ENCODE measurements around the gene OR7C1. TPM values are rescaled to one million over a fixed set of nuclear protein-coding genes. Genes with fewer than 3 reads are reported as not detected.
"Not testable (repeated sequence)": the region's sequence is repeated elsewhere in the genome, so short reads cannot be mapped to it uniquely, and the experiment has no call there.

OR7C1 gene
- not detected in 2 replicates for total RNA-seq (2014; rRNA removed; shearing (Covaris generic))

GRCh38 chr19:14835011-14835410 is at the start of gene OR7C1, which contains the start of gene OR7A5:
OR7C1 (minus strand) TSS chr19:14835185; CDS start chr19:14800136, 35,049 bp downstream.
OR7A5 (minus strand) TSS chr19:14835185; CDS start chr19:14828241, 6,944 bp downstream.
- DNase-seq (ENCODE audit: low spot score) = no peak

- DNase-seq (ENCODE audit: low spot score) = no peak
Observed at GRCh38 chr19:14871619-14872230, 36.7 kb upstream of the OR7C1 start.

- DNase-seq (ENCODE audit: low spot score) = no peak
Observed at GRCh38 chr19:14868497-14868896, 33.5 kb upstream of the OR7C1 start.

- DNase-seq (ENCODE audit: low spot score) = no peak
Observed at GRCh38 chr19:14848822-14849221, 13.8 kb upstream of the OR7C1 start, which contains the start of gene OR7A10. OR7A10 (minus strand) TSS chr19:14848922; CDS start chr19:14841877, 7,045 bp downstream.

DNA sequence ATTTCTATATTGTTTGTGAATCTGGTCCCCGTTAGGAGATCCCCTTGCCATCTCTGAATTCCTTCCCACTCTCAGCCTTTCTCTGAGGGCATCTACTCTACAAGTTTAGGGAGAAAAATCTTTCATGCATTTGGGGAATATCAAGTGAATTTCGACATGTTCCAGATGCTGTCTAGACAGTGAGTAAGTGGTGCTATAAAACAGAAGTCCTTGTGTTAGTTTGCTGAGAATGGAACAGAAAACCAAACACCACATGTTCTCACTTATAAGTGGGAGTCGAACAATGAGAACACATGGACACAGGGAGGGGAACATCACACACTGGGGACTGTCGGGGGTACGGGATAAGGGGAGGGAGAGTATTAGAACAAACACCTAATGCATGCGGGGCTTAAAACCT is 8.6 kb upstream of the OR7C1 start:
- no peak for DNase-seq (ENCODE audit: low spot score)

GRCh38 chr19:14843169-14843568 is 8.2 kb upstream of the OR7C1 start:
- no peak for DNase-seq (ENCODE audit: low spot score)

DNA sequence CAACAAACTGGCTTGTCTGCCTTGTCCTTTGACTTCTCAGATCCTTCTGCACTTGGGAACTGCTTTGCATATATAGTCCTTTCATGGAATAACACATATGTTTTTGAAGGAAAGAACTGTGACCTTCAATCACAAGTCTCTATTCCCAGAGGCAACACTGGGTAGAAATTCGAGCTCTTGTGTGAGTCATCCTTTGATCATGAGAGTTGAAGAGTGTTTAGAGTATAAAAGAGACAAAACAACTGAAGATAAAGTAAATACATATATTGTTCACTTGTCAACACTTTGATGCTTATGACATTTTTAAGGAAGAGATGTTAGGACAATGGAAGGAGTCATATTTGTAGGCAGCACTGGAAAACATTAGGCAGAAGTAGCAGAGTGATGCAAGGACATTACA is 5.2 kb upstream of the OR7C1 start:
- DNase-seq (ENCODE audit: low spot score) = no peak

DNA sequence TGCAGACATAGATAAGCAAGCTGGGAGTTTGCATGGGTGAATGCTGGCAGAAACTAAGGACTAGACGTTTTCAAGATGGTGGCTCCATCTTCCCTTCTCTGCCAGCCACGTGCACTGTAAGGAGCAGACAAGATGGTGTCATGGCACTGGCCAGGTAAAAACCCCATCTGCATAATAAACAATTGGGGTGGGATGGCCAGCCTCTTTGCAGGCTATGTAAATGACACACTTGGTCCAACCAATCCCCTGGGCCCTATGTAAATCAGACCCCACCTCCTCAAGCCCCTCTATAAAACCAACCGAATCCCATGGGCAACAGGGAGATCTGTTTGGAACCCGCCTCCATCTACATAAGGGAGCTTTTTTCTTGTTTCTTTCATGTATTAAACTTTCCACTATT is 2.4 kb upstream of the OR7C1 start:
- no peak for DNase-seq (ENCODE audit: low spot score)

- DNase-seq (ENCODE audit: low spot score) = no peak
Observed at GRCh38 chr19:14830702-14831101, 4.3 kb downstream of the OR7C1 start.

DNA sequence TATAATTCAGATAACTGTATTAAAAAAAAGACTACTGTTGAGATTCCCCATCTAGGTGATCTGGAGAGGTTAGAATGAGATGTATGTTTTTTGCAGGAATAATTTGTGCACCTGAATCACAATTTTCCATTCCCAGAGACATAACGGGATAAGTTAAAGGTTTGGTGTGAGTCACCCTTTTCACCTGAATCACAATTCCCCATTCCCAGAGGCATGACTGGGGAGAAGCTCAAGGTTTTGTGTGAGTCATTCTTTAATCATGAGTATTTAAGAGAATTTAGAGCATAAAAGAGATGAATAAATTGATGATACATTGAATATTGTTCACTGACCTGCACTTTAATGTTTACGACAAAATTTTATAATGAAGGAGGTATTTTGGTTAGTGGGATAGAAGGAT is 9.0 kb downstream of the OR7C1 start:
- DNase-seq (ENCODE audit: low spot score) = no peak

GRCh38 chr19:14821937-14822336 is 13.0 kb downstream of the OR7C1 start:
- no peak for DNase-seq (ENCODE audit: low spot score)

GRCh38 chr19:14818588-14818987 is 16.4 kb downstream of the OR7C1 start:
- DNase-seq (ENCODE audit: low spot score) = no peak

DNA sequence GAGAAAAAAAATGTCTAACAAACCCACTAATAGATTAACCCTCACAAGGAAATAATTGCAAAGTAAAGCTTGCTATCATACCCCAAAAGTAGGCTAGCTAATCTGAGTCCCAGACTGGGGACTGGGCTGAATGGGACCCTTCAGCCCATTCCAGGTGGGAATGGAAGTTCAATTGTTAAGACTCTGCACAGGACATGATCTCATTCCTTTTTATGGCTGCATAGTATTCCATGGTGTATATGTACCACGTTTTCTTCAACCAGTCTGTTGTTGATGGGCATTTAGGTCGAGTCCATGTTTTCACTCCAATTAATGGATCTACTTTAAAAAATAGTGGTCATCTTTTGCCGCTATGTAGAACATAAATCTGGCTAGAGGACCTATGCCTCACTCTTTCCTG is 17.9 kb downstream of the OR7C1 start:
- DNase-seq (ENCODE audit: low spot score) = no peak

GRCh38 chr19:14814982-14815652 is 19.9 kb downstream of the OR7C1 start:
- no peak for DNase-seq (ENCODE audit: low spot score)

DNA sequence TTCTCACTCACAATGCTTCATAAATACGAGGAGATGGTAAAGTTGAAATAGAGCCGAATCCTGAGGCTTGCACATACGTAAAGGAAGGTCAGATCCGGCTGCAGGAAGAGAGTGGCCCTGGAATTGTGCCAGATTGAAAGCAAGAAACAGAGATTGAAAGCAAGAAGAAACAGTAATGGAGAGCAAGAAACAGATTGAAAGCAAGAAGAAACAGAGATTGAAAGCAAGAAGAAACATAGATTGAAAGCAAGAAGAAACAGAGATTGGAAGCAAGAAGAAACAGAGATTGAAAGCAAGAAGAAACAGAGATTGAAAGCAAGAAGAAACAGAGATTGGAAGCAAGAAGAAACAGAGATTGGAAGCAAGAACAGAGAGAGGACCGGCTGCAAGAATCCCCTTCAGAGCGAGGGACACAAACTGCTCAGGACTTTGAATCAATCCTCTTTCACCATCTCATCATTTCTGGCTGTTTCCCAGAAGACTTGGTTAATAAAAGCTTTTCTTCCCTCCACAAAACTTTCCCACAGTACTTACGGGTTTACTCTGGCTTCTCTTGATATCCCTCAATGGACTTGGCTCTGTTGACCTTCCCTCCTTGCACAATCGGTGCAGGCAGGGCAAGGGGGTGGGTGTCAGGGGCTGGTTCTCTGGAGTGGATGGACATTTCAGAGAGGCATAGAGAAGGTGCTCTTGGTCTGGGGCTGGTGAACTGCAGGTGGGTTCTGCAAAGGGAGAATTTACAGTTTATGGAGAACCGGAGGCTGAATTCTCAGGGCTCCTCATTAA is 25.5 kb downstream of the OR7C1 start:
- DNase-seq (ENCODE audit: low spot score) = no peak

DNA sequence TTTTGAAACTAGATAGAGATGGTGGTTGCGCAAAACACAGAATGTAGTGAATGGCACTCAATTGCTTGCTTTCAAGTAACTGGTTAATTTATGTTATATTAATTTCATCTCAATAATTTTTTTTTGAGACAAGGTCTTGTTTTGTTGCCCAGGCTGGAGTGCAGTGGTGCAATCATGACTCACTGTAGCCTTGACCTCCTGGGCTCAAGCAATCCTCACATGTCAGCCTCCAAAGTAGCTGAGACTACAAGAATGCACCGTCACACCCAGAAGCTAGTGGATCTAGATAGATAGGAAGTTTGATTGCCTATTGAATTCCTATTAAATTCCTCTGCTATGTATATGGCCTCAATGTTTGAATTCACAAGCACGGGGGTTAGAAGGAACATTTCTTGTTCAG is 30.2 kb downstream of the OR7C1 start:
- DNase-seq (ENCODE audit: low spot score) = no peak

- no peak for DNase-seq (ENCODE audit: low spot score)
Observed at GRCh38 chr19:14798760-14799159, 36.2 kb downstream of the OR7C1 start.

- DNase-seq (ENCODE audit: low spot score) = no peak
Observed at GRCh38 chr19:14796021-14796420, 39.0 kb downstream of the OR7C1 start.

DNA sequence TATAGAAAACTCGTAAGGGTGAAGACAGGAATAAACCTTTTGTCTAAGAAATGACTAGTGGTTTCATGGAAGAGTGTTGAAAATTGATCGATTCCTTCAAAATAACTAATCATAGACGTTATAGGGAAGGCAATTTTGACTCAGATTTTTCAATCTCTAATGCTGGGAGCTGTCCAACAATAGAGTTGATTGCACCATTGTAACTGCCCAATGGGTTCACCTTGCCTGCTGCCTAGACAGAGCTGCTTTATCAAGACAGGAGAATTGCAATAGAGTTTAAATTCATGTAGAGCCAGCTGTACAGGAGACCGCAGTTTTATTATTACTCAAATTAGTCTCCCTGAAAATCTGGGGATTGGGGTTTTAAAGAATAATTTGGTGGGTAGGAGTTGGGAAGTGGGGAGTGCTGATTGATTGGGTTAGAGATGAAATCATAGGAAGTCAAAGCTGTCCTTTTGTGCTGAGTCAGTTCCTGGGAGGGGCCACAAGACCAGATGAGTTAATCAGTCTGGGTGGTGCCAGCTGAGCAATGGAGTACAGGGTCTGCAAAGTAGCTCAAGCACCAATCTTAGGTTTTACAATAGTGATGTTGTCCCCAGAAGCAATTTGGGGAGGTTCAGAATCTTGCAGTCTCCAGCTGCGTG is 39.8 kb downstream of the OR7C1 start:
- peak; percentile 36 for DNase-seq (ENCODE audit: low spot score)

DNA sequence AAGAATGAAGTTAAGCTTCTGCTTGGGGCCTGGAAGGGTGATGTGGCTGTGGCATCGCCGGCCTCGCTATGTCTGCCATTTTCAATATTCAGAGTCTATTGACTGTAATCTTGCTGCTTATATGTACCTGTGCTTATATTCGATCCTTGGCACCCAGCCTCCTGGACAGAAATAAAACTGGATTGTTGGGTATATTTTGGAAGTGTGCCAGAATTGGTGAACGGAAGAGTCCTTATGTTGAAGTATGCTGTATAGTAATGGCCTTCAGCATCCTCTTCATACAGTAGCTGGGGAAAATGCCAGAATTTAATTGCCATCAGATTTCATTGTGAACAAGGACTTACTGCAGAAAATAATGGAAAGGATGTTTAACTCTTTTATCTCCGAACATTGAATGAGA is 42.7 kb downstream of the OR7C1 start:
- DNase-seq (ENCODE audit: low spot score) = not testable (repeated sequence)

GRCh38 chr19:14786421-14786851 is 48.5 kb downstream of the OR7C1 start:
- DNase-seq (ENCODE audit: low spot score) = no peak
